BLaER1 treated with 17β-estradiol and CSF1 and Interleukin-3, amounts not matched to agents 10 nM and 100 nM (cell line): ENCODE data around the gene ATRIP.

Experiments used
- H3K27ac ChIP-seq, 11 experiments: shearing (Covaris generic); formaldehyde crosslinking; 2 replicates each; pipeline ENCODE4 v1.8.1; 2022
- H3K27me3 ChIP-seq, 11 experiments: shearing (Covaris generic); formaldehyde crosslinking; 2 replicates each; pipeline ENCODE4 v1.8.1; 2022
- H3K36me3 ChIP-seq, 11 experiments: shearing (Covaris generic); formaldehyde crosslinking; 2 replicates each; pipeline ENCODE4 v1.8.1; 2022
- H3K4me1 ChIP-seq, 10 experiments: shearing (Covaris generic); formaldehyde crosslinking; 2 replicates each; pipeline ENCODE4 v1.8.1; 2022
- H3K4me2 ChIP-seq, 11 experiments: shearing (Covaris generic); formaldehyde crosslinking; 2 replicates each; pipeline ENCODE4 v1.8.1; 2022
- H3K4me3 ChIP-seq, 10 experiments: shearing (Covaris generic); formaldehyde crosslinking; 2 replicates each; pipeline ENCODE4 v1.8.1; 2022
- H3K9ac ChIP-seq, 11 experiments: shearing (Covaris generic); formaldehyde crosslinking; 2 replicates each; pipeline ENCODE4 v1.8.1; 2022
- H3K9me3 ChIP-seq, 11 experiments: shearing (Covaris generic); formaldehyde crosslinking; replicated peaks in 1 of 11; 2 replicates each; pipeline ENCODE4 v1.8.1; 2022
- H4K20me1 ChIP-seq, 11 experiments: shearing (Covaris generic); formaldehyde crosslinking; 2 replicates each; pipeline ENCODE4 v1.8.1; 2022
- Cebpa-rat ChIP-seq, 11 experiments: shearing (Covaris generic); IDR thresholded peaks; 2 replicates each; pipeline ENCODE4 v1.8.1; 2022

ATRIP gene

GRCh38 chr3:48430708-48431101, 15.8 kb upstream of the ATRIP start:
- H3K36me3 ChIP-seq: peaks cover 23 to 39% (median 29%) of the 10 kb centered on the region in 11 experiments
- H3K27me3 ChIP-seq: no peaks in the 10 kb centered on the region
- peaks cover 0 to 37% (median 16%) of the 10 kb centered on the region in 11 experiments; a peak in 17 of 22 replicates for H4K20me1 ChIP-seq
- no peak overlapping the region; a peak in 1 of 20 replicates for H3K4me3 ChIP-seq
- peak overlapping the region in 9 of 11 experiments; percentile 90 to 100 (median 99); a peak in 16 of 22 replicates for H3K4me2 ChIP-seq
- peak overlapping the region in 3 of 11 experiments; percentile 97 to 99 (median 98); a peak in 4 of 22 replicates for H3K27ac ChIP-seq
- no peaks in the 10 kb centered on the region for H3K9me3 ChIP-seq
- peak overlapping the region in 5 of 11 experiments; percentile 97 to 99 (median 98); a peak in 5 of 22 replicates for H3K9ac ChIP-seq
- peaks cover 28 to 56% (median 46%) of the 10 kb centered on the region in 10 experiments for H3K4me1 ChIP-seq
- no peak for TF ChIP-seq Cebpa-rat (IDR thresholded peaks at IDR 0.05)

GRCh38 chr3:48431224-48432029, 15.1 kb upstream of the ATRIP start:
- no peak overlapping the region; a peak in 1 of 22 replicates for H3K27ac ChIP-seq
- peaks cover 0 to 32% (median 9%) of the 10 kb centered on the region in 11 experiments; a peak in 18 of 22 replicates for H4K20me1 ChIP-seq
- peaks cover 23 to 39% (median 29%) of the 10 kb centered on the region in 11 experiments for H3K36me3 ChIP-seq
- no peaks in the 10 kb centered on the region for H3K27me3 ChIP-seq
- H3K9ac ChIP-seq: 0 out of 22 replicates have a peak overlapping the region, but pooled peaks of 1 of the 11 experiments have one; percentile 10
- no peaks in the 10 kb centered on the region for H3K9me3 ChIP-seq
- H3K4me2 ChIP-seq: no peak overlapping the region
- H3K4me3 ChIP-seq: no peak overlapping the region
- H3K4me1 ChIP-seq: peaks cover 25 to 56% (median 46%) of the 10 kb centered on the region in 10 experiments
- TF ChIP-seq Cebpa-rat (IDR thresholded peaks at IDR 0.05): no peak

GRCh38 chr3:48432411-48433371, 13.8 kb upstream of the ATRIP start:
- Histone ChIP-seq H4K20me1 (peaks cover 0 to 19% (median 1%) of the 10 kb centered on the region in 11 experiments; a peak in 10 of 22 replicates), H3K9ac (peak overlapping the region in 1 of 11 experiments; percentile 10; a peak in 1 of 22 replicates), H3K4me2 (no peak overlapping the region), H3K4me3 (no peak overlapping the region), H3K4me1 (peaks cover 25 to 56% (median 42%) of the 10 kb centered on the region in 10 experiments), H3K27me3 (no peaks in the 10 kb centered on the region), H3K27ac (peak overlapping the region in 4 of 11 experiments; percentile 6 to 47 (median 24); a peak in 5 of 22 replicates), H3K36me3 (peaks cover 23 to 39% (median 29%) of the 10 kb centered on the region in 11 experiments), H3K9me3 (no peaks in the 10 kb centered on the region)
- TF ChIP-seq Cebpa-rat (IDR thresholded peaks at IDR 0.05): no peak

- Histone ChIP-seq H3K4me2 (no peak overlapping the region), H3K4me3 (no peak overlapping the region), H3K27ac (peak overlapping the region in 1 of 11 experiments; percentile 17; a peak in 1 of 22 replicates), H3K27me3 (no peaks in the 10 kb centered on the region), H3K9ac (peak overlapping the region in 6 of 11 experiments; percentile 13 to 39 (median 34); a peak in 6 of 22 replicates), H3K9me3 (no peaks in the 10 kb centered on the region), H3K4me1 (peaks cover 25 to 58% (median 38%) of the 10 kb centered on the region in 10 experiments), H3K36me3 (peaks cover 23 to 39% (median 29%) of the 10 kb centered on the region in 11 experiments), H4K20me1 (peaks cover 0 to 12% (median 0%) of the 10 kb centered on the region in 11 experiments; a peak in 5 of 22 replicates)
- no peak for TF ChIP-seq Cebpa-rat (IDR thresholded peaks at IDR 0.05)
Observed at GRCh38 chr3:48433472-48434118, 12.9 kb upstream of the ATRIP start.

- no peak for TF ChIP-seq Cebpa-rat (IDR thresholded peaks at IDR 0.05)
- H3K27me3 ChIP-seq: no peaks in the 10 kb centered on the region
- H3K27ac ChIP-seq: peak overlapping the region in 4 of 11 experiments; percentile 10 to 17 (median 15); a peak in 2 of 22 replicates
- peaks cover 36 to 66% (median 48%) of the 10 kb centered on the region in 10 experiments for H3K4me1 ChIP-seq
- H3K9me3 ChIP-seq: no peaks in the 10 kb centered on the region
- H3K9ac ChIP-seq: peak overlapping the region; percentile 7 to 39 (median 34); a peak in 13 of 22 replicates
- no peak overlapping the region for H3K4me2 ChIP-seq
- H4K20me1 ChIP-seq: peaks cover 0 to 12% (median 0%) of the 10 kb centered on the region in 11 experiments; a peak in 5 of 22 replicates
- H3K4me3 ChIP-seq: no peak overlapping the region
- H3K36me3 ChIP-seq: peaks cover 23 to 39% (median 29%) of the 10 kb centered on the region in 11 experiments
Observed at GRCh38 chr3:48434591-48435222, 11.8 kb upstream of the ATRIP start.

GRCh38 chr3:48435223-48435595, 11.3 kb upstream of the ATRIP start:
- Histone ChIP-seq H3K4me1 (peaks cover 34 to 61% (median 43%) of the 10 kb centered on the region in 10 experiments), H3K27ac (peak overlapping the region in 4 of 11 experiments; percentile 10 to 17 (median 15); a peak in 2 of 22 replicates), H3K27me3 (no peaks in the 10 kb centered on the region), H3K36me3 (peaks cover 23 to 39% (median 29%) of the 10 kb centered on the region in 11 experiments), H3K9me3 (no peaks in the 10 kb centered on the region), H3K9ac (peak overlapping the region in 10 of 11 experiments; percentile 7 to 39 (median 34); a peak in 12 of 22 replicates), H3K4me3 (no peak overlapping the region), H4K20me1 (peaks cover 0 to 12% (median 0%) of the 10 kb centered on the region in 11 experiments; a peak in 6 of 22 replicates), H3K4me2 (no peak overlapping the region)
- TF ChIP-seq Cebpa-rat (IDR thresholded peaks at IDR 0.05): no peak

- peaks cover 23 to 39% (median 29%) of the 10 kb centered on the region in 11 experiments for H3K36me3 ChIP-seq
- H3K4me3 ChIP-seq: no peak overlapping the region
- peaks cover 0 to 17% (median 4%) of the 10 kb centered on the region in 11 experiments; a peak in 11 of 22 replicates for H4K20me1 ChIP-seq
- no peaks in the 10 kb centered on the region for H3K27me3 ChIP-seq
- peak overlapping the region in 6 of 11 experiments; percentile 13 to 40 (median 32); a peak in 6 of 22 replicates for H3K27ac ChIP-seq
- H3K4me1 ChIP-seq: peaks cover 32 to 56% (median 38%) of the 10 kb centered on the region in 10 experiments
- no peaks in the 10 kb centered on the region for H3K9me3 ChIP-seq
- H3K9ac ChIP-seq: peak overlapping the region in 7 of 11 experiments; percentile 24 to 65 (median 34); a peak in 8 of 22 replicates
- H3K4me2 ChIP-seq: peak overlapping the region; percentile 1 to 67 (median 55); a peak in 18 of 22 replicates
- TF ChIP-seq Cebpa-rat (IDR thresholded peaks at IDR 0.05): no peak
Observed at GRCh38 chr3:48435774-48436476, 10.6 kb upstream of the ATRIP start.
